Measurements from ENCODE around the gene APBA2.

APBA2 gene

GRCh38 chr15:29120593-29121368 lies 235.0 kb downstream of the APBA2 start:
- DNase-seq (ENCODE audit: low spot score) = no peak

GRCh38 chr15:29121369-29121656 lies 235.5 kb downstream of the APBA2 start:
- DNase-seq (ENCODE audit: low spot score) = no peak

GRCh38 chr15:29121907-29122306 lies 236.1 kb downstream of the APBA2 start:
- no peak for DNase-seq (ENCODE audit: low spot score)

GRCh38 chr15:29122506-29122905 lies 236.7 kb downstream of the APBA2 start:
- DNase-seq (ENCODE audit: low spot score) = no peak

- DNase-seq (ENCODE audit: low spot score) = no peak
Measured at GRCh38 chr15:29123171-29123570, 237.4 kb downstream of the APBA2 start.

GRCh38 chr15:29123991-29124390 lies 238.2 kb downstream of the APBA2 start:
- no peak for DNase-seq (ENCODE audit: low spot score)

- DNase-seq (ENCODE audit: low spot score) = no peak
Measured at GRCh38 chr15:29124581-29125381, 239.0 kb downstream of the APBA2 start.

GRCh38 chr15:29125382-29126207 lies 239.8 kb downstream of the APBA2 start:
- no peak for DNase-seq (ENCODE audit: low spot score)

- DNase-seq (ENCODE audit: low spot score) = no peak
Measured at GRCh38 chr15:29126208-29126536, 240.4 kb downstream of the APBA2 start.

- DNase-seq (ENCODE audit: low spot score) = no peak
Measured at GRCh38 chr15:29126821-29127461, 241.2 kb downstream of the APBA2 start.

GRCh38 chr15:29127506-29128430 lies 242.0 kb downstream of the APBA2 start:
- no peak for DNase-seq (ENCODE audit: low spot score)

GRCh38 chr15:29128671-29129070 lies 242.9 kb downstream of the APBA2 start:
- DNase-seq (ENCODE audit: low spot score) = no peak

GRCh38 chr15:29129221-29129620 lies 243.4 kb downstream of the APBA2 start:
- no peak for DNase-seq (ENCODE audit: low spot score)

GRCh38 chr15:29129926-29130325 lies 244.2 kb downstream of the APBA2 start:
- DNase-seq (ENCODE audit: low spot score) = no peak

GRCh38 chr15:29130476-29130875 lies 244.7 kb downstream of the APBA2 start:
- no peak for DNase-seq (ENCODE audit: low spot score)

GRCh38 chr15:29130951-29131839 lies 245.4 kb downstream of the APBA2 start:
- DNase-seq (ENCODE audit: low spot score) = no peak

GRCh38 chr15:29131840-29132420 lies 246.2 kb downstream of the APBA2 start:
- no peak for DNase-seq (ENCODE audit: low spot score)

GRCh38 chr15:29132735-29133181 lies 247.0 kb downstream of the APBA2 start:
- no peak for DNase-seq (ENCODE audit: low spot score)

- DNase-seq (ENCODE audit: low spot score) = no peak
Measured at GRCh38 chr15:29133321-29133720, 247.5 kb downstream of the APBA2 start.

- DNase-seq (ENCODE audit: low spot score) = no peak
Measured at GRCh38 chr15:29133791-29134190, 248.0 kb downstream of the APBA2 start.

Data from SW480 (cell line).